Tongue (tissue), 2 donors: ENCODE results near the gene MIAT. TPM values are rescaled to one million over a fixed set of nuclear protein-coding genes. Genes with fewer than 3 reads are reported as not detected.

Source experiments
- small RNA-seq: library from RNA; depleted of rRNA; stranded (forward); fragments of <200 nt; gene quantifications from one replicate; pipeline ENCODE3, GENCODE V24; 2014; ENCODE audit warnings: low replicate concordance
- total RNA-seq: library from RNA; depleted of rRNA; stranded (reverse); fragments of >200 nt; gene quantifications from one replicate; pipeline ENCODE4 v1.2.3, GENCODE V29; 2014

The MIAT gene
- total RNA-seq, 1 donor from 2014 or later = 1.1 TPM

Small RNA genes lying within 50 kb of the gene (small RNA-seq; reads per million reads assigned to genes)
- gene RF01874 = not detected

Other genes starting within 250 kb of the MIAT start
- gene ASPHD2, start 228.3 kb upstream of the MIAT start, total RNA-seq = 0.41 TPM
- gene HPS4, start 173.8 kb upstream of the MIAT start, total RNA-seq = 27.8 TPM
- gene SRRD, start 173.7 kb upstream of the MIAT start, total RNA-seq = 16.5 TPM
- gene TFIP11, start 145.1 kb upstream of the MIAT start, total RNA-seq = 28.4 TPM
- 13.1 TPM for gene TPST2, start 67.5 kb upstream of the MIAT start, total RNA-seq
- not detected for gene CRYBB1, start 39.6 kb upstream of the MIAT start, total RNA-seq
- gene CRYBA4, start 35.6 kb upstream of the MIAT start, total RNA-seq = not detected